Fibroblast of peridontal ligament (primary cell): ENCODE data around the gene GFRA4.

Experiments
- DNase-seq: peaks from one replicate; pipeline ENCODE4 v3.0.0-alpha.2; 2010; ENCODE audit errors: extremely low read depth

Gene GFRA4

DNA sequence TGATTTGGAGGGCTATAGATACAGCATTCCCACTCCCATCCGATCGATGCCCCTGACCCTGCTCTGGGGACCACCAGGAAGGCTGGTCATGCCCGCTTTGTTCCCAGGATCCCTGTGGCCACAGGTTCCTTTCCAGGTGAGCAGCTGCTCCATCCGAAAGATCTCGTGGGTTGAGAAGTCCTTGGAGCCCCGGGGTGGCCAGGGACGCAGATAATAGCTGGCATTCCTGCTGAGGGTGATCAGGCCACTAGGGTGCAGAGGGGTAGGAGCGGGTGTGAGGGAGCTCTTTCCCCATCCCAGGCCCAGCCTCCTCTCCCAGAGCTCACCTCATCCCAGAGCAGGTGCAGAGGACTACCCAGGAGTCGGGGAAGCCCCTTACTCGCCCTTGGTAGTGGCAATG, 11.2 kb upstream of the GFRA4 start:
- DNase-seq = no peak

DNA sequence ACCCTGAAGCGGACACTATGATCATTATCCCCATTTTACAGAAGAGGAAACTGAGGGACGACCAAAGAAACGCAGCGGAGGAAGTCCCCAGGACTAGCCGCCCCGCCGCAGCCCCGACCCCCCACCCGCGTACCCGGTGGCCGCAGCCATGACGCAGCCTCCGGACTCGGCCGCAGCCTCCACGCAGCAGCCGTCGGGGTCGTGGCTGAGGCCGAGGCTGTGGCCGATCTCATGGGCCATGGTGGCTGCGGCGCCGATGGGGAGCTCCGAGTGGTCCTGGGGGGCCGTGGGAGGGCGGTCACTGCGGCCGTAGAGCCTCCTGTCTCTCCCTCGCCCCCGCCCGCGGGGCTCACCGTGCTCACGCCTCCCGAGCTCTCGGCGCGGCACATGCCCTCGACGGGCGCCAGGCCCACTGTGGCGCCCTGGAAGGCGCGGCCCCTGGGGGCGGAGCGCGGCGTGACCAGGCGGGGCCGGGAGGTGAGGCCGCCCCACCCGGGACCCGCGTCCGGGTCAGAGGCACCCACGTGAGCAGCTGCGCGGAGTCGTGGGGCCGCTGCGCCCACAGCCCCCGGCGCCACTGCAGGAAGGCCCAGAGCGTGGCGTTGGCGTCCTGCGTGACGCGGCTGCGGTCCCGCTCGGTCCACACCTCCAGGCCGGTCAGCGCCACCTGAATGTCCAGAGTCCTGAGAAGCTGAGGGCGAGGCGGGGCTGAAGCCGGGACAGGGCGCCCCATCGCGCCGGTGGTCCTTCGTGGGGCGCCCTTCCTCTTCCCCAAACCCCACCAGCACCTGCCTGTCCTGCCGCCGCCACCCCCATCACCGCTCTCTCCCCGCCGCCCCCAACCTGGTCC, 10.2 kb upstream of the GFRA4 start:
- no peak for DNase-seq

- DNase-seq = no peak
These were observed 9.5 kb upstream of the GFRA4 start for GRCh38 chr20:3672547-3673171.

- DNase-seq = no peak
These were observed 8.9 kb upstream of the GFRA4 start for GRCh38 chr20:3671986-3672546.

DNA sequence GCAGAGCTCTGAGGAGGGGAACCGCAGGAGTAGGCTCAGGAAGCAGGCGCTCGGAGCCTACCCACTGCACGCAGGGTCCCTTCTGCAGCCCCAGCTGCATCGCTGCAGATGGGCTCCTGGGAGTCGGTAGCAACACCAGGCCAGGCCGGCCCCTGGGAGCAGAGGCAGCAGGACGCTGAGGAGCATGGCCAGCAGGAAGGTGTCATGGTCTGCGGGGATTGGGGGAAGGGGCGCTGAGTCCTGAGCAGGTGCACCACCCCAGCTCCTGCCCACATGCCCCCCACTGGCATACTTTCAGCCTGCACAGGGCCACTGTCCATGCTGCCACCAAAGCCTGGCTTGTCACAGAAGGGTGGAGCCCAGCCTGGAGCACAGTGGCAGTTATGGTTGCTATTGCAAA, 7.7 kb upstream of the GFRA4 start:
- no peak for DNase-seq

DNA sequence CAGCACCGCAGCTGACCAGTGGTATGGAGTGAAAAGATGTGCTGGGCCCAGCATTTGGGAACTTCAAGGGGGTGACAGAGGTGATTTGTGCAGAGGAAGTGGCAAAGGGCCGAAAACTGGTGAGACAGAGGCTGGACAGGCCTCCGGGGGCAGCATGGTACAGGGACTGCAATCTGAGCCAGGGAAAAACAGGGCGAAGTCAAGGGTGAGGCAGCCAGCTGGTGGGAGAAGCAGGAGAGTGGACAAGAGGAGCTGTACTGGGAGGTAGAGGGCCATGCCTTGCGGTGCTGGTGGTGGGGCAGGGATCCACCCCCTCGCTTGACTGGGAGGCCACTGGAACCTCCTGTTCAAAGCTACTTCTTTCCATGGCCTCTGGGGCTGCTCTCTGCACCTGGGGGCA, 7.3 kb upstream of the GFRA4 start:
- DNase-seq = no peak

DNA sequence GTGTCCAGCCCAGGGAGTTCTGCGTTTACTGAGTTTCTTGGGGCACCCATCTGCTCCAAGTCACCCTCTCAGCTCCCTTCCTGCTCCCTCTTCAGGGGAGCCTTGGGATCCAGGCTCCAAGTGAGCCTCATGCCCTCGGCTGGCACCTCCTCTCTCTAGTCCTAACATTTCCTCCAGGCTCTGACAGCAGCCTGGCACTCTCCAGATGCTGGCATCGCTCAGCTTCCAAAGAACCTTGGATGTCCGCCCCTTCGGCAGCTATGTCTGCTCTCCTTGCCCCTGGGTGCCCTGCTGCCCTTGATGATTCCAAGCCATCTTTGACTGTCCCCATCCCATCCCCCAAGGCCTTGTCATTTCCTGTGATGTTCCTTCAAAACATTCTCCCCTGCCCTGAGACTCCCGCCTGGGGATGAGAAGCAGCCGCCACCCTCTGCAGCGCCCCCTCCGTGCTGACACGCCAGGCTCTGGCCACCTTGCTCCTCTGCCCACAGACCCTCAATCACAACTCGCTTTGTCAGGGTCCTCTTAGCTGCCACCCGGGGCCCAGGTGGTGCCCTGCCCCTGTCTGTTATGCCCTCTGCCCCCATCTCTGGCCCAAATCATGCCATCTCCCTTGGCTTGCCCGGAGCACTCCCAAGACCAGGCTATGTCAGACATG, 6.6 kb upstream of the GFRA4 start:
- no peak for DNase-seq

DNA sequence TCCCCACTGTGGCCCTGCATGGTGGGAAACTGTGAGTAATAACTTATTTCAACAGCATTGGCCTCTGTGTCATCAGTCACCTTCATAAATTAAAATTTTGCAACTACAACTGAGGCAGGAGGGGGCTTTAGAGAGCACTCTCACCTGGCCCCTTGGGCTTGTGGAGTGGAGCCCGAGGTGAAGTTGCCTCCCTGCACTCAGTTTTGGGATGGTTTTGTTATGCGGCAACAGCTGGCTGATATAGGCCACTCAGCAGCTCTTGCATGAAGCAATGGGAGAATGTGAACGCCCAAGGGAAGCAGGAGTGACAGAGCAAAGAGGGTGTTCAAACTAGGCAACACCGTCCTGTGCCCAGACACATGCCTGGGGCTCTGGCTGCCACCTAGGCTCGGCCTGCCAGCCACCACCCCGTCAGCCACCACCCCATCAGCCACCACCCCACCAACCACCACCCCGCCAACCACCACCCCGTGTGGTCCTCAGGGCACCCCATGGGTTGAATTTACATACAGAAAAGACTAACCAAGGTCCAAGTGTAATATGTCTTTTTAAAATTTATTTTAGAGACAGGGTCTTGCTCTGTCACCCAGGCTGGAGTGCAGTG, 4.3 kb upstream of the GFRA4 start:
- no peak for DNase-seq

GRCh38 chr20:3663858-3664257, 659 bp upstream of the GFRA4 start:
- DNase-seq = no peak

- no peak for DNase-seq
These were observed 1.2 kb downstream of the GFRA4 start for GRCh38 chr20:3661814-3662665.

DNA sequence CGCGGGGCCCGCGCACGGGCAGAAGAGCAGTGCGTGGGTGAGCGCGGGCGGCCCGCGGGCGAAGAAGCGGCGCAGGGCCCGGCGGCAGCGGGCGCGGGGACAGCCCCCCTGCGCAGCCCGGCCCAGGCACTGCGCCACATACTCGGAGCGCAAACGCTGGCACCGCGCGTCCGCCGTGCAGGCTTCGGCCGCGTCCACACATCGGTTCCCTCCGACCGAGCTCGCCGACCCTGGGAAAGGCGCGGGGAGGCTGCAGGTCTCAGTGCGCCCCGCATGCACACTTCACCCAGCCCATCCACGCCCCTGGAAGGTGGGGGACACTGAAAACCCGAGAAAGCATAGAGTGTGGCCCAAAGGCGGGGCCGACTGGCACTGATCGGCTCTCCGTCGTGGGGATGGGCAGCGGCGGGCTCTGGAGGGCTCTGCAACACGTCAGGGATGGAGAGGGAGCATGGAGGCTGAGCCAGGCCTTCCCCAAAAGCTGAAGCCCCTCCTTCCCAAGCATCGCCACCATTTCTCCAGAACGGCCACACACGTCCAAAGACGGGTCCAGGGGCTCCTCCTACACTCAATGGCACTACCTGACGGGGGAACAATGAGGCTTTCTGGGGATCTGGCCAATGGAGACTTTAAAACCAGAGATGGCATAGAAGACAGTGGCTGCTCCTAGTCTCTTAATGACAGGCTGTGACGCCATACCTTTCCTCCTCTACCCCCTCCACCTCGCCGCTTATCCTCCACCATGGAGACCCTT, 2.0 kb downstream of the GFRA4 start:
- no peak for DNase-seq

DNA sequence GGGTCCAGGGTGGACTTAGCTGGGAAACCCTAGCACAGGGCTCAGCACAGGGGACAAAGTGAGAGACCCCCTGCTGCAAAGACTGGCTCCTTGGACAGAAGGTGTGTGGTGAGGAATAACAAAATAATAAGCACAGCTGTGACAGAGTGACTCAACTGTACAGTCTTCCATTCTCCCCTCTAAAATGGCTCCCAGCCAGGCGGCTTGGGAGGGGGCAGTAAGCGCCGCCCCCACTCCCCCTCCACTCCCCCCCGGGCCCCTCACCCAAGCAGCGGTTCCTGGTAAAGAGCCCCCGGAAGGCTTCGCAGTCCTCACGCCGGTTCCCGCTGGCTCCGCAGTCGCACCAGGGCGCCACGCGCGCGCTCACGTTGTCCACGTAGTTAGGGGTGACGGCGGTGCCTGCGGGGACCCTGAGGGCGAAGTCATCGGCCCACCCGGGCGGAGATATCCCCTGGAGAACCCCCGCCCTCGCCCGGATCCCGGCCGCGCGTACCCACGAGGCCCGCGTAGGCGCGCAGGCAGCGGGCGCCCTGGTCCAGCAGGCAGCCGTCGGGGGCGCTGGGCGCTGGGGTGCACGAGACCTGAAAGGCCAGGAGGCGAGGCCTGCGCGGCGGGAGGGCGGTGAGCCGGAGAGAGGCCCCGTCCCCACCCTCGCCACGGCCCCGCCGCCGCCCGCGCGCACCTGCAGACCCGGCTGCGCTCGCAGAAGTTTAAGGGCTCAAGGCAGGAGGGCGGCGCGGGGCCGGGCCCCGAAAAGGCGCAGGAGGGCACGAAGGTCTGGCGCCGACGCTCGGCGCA, 2.7 kb downstream of the GFRA4 start:
- DNase-seq = no peak

DNA sequence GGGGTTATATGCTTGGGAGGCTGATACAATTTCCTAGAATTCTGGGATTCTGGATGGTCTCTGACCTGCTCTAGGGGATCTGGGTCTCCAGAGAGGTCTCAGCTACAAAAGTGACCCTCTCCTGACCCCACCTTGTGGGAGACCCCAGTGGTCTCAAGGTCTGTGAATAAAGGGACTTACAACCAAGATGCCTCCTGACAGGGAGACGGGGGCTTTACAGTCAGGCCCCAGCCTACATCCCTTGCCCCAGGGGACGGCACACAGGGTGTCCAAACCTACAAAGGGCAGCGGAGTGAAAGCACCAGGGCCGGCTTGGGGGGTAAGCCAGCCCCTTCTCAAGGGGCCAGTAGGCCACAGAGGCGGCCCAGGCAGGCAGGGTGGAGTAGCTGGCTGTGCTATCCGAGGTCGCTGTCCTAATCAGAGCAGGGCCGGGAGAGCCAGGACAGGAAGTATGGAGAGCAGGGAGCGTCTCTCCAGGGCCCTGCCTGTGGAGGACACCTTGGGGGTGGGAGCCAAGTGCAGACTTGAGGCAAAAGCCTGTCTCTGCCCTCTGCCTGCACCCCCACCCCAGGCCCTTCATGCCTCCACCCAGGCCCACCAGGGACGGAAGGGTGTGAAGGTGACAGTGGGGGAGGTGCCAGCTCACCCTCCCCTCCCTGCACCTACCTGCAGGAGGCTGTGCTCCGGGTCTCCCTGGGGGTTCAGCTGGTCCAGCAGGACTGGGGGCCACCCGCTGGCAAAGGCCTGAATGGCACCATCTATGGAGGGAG, 3.5 kb downstream of the GFRA4 start:
- no peak for DNase-seq

GRCh38 chr20:3658716-3659491, 4.3 kb downstream of the GFRA4 start:
- DNase-seq = no peak

DNA sequence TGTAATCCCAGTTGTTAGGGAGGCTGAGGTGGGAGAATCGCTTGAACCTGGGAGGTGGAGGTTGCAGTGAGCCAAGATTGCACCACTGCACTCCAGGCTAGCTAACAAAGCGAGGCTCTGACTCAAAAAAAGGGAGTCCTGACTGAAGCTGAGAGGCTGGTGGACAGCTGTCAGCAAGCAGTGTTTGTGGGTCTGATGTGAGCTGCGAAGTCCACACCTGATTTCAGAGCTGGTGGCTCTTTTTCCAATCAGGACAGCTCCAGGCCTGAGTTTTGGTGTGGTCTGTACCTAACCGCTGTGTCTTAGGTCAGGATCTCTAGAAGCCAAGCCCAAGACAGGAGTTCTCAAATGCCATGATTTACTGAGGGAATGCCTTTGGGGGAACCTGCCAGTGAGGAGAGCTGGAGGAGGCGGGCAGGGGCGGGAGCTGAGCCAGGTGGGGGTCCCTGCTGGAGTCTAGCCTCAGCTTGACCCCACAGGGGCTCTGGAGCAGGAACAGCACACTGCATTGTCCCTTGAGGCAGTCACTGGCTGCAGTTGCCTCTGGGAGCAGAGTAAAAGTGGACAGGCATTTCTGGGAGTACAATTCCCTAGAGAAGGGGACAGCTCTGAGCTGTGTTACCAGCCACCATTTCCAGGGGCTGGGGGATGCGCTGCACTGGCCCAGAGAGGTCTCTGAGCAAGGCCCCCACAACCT, 5.0 kb downstream of the GFRA4 start:
- no peak for DNase-seq

GRCh38 chr20:3655131-3655405, 8.1 kb downstream of the GFRA4 start:
- no peak for DNase-seq

DNA sequence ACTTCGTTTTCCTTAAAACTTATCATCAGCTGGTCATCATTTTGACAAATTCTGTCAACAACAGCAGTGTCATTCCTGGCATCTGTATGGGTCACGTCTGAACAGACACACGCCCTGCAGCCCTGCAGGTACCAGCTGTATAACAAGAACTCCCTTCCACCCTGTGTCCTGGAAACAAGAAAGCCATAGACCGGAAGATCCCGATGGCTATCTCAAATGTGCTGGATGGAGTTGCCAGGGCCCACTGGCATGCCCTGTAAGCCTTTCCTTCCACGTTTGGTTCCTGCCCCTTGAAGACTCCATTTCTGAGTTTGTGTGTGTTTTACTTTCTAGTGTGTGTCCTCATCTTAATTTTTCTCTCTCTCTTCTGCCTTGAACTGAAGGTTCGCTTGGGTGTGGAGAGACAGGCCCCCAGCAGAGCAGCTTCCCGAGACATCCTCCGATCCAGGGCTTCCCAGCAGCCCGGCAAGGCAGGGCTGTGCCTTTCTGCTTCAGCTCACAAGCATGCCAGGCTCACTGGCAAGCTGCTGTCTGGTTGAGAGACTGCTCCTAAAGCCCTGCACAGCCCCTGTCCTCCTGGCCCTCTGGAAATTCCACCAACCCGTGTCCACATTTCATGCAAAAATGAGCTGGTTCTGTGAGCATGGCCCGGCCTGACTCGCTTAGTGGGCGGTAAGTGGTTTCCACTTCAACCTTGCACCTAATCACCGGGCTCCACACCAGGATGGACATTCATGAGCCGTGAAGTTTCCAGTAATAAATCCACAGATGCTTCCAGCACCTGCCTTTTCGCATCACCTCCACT, 8.7 kb downstream of the GFRA4 start:
- no peak for DNase-seq
